HG02973 (cell line): ENCODE data around the gene UTP3.
A peak's percentile ranks its signal among the peaks of the same experiment; 100 is the strongest.
"Not testable (repeated sequence)": the region's sequence is repeated elsewhere in the genome, so short reads cannot be mapped to it uniquely, and the experiment has no call there.

Source experiments
- ATAC-seq: cut with Tn5 transposase; IDR thresholded peaks from one replicate; pipeline ENCODE4 v1.9.1; 2021; ENCODE audit warnings: moderate library complexity; ENCODE audit not compliant: unreplicated experiment

UTP3 gene

GRCh38 chr4:70682142-70682541 is 6.2 kb upstream of the UTP3 start:
- ATAC-seq, result not testable (repeated sequence)

- no peak for ATAC-seq
Observed at GRCh38 chr4:70687392-70687791, 940 bp upstream of the UTP3 start.

- ATAC-seq, result no peak
Observed at GRCh38 chr4:70688795-70689231, 481 bp downstream of the UTP3 start.

- ATAC-seq, result no peak
Observed at GRCh38 chr4:70691661-70692060, 3.3 kb downstream of the UTP3 start.

- not testable (repeated sequence) for ATAC-seq
Observed at GRCh38 chr4:70694633-70695032, 6.3 kb downstream of the UTP3 start.

- ATAC-seq, result not testable (repeated sequence)
Observed at GRCh38 chr4:70698435-70698834, 10.1 kb downstream of the UTP3 start.

GRCh38 chr4:70700712-70701111 is 12.4 kb downstream of the UTP3 start:
- no peak for ATAC-seq

- ATAC-seq, result no peak
Observed at GRCh38 chr4:70701271-70701670, 12.9 kb downstream of the UTP3 start.

GRCh38 chr4:70702592-70702991 is 14.3 kb downstream of the UTP3 start:
- not testable (repeated sequence) for ATAC-seq

- ATAC-seq, result no peak
Observed at GRCh38 chr4:70703619-70704214, 15.4 kb downstream of the UTP3 start.

- peak; percentile 65 for ATAC-seq
Observed at GRCh38 chr4:70704215-70704930, 16.0 kb downstream of the UTP3 start.

- no peak for ATAC-seq
Observed at GRCh38 chr4:70704931-70705182, 16.5 kb downstream of the UTP3 start.

- ATAC-seq, result peak; percentile 50
Observed at GRCh38 chr4:70705183-70706043, 17.1 kb downstream of the UTP3 start.

- no peak for ATAC-seq
Observed at GRCh38 chr4:70706044-70706461, 17.7 kb downstream of the UTP3 start.

GRCh38 chr4:70706516-70706915 is 18.2 kb downstream of the UTP3 start:
- no peak for ATAC-seq

- ATAC-seq, result no peak
Observed at GRCh38 chr4:70709611-70710205, 21.4 kb downstream of the UTP3 start.

- ATAC-seq, result no peak
Observed at GRCh38 chr4:70711599-70711998, 23.3 kb downstream of the UTP3 start.

- ATAC-seq, result no peak
Observed at GRCh38 chr4:70712150-70712549, 23.8 kb downstream of the UTP3 start.

GRCh38 chr4:70712604-70713452 is 24.5 kb downstream of the UTP3 start:
- ATAC-seq, result no peak

GRCh38 chr4:70713453-70714078 is 25.2 kb downstream of the UTP3 start:
- ATAC-seq, result peak; percentile 42
